A673 (cell line): ENCODE measurements around the gene TIMP4.

Experiments used
- EZH2 ChIP-seq: fragments of 200-600 bp; sonication (generic); IDR thresholded peaks from 2 replicates; pipeline ENCODE4 v1.6.1; 2017; ENCODE audit warnings: borderline replicate concordance, low read depth, mild to moderate bottlenecking, mixed read lengths, antibody characterized with exemption, low read length; ENCODE audit not compliant: poor library complexity, severe bottlenecking
- TF ChIP-seq, protein P1 (sequence below): fragments of 300-800, 200-600 bp; sonication (generic); conservative IDR thresholded peaks from 2 replicates; pipeline ENCODE4 v1.5.1; 2017; ENCODE audit warnings: low read depth, mild to moderate bottlenecking, antibody characterized with exemption, low read length, moderate library complexity, mixed read lengths

DNA sequence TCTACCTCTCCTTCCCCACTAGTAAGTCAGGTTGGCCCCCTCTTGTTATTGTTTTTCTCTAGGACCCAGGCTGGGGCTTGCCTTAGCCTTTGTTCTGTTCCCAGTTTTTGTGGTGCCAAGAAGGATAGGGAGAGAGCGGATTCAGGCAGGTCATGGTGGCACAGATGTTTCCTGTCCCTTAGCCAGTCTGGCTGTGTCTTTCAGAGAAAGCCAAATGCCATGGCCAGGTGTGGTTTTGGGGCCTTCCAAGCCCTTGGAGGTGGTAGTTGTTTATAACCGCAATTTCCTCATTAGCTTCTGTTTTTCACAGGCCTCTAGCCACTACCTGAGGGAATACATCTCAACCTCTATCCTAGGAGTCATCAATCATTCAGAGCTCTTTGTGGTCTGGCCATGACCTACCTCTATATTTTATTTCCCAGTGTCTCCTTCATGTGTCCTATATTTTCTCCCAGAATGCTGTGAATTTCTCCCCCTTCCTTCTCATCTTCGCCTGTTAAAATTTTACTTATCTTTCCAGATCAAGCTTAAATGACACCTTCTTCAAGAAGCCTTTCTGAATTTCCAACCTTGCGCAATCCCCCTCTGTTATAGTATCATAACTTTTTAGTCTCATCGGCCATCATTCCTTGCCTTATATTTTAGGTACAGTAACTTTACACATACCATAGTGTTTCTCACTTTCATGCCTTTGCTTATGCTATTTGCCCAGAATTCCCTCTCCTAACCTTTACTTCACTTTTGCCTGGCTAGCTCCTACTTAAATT, 38.2 kb downstream of the TIMP4 start:
- no peak for TF ChIP-seq EZH2
- TF ChIP-seq, protein P1, sequence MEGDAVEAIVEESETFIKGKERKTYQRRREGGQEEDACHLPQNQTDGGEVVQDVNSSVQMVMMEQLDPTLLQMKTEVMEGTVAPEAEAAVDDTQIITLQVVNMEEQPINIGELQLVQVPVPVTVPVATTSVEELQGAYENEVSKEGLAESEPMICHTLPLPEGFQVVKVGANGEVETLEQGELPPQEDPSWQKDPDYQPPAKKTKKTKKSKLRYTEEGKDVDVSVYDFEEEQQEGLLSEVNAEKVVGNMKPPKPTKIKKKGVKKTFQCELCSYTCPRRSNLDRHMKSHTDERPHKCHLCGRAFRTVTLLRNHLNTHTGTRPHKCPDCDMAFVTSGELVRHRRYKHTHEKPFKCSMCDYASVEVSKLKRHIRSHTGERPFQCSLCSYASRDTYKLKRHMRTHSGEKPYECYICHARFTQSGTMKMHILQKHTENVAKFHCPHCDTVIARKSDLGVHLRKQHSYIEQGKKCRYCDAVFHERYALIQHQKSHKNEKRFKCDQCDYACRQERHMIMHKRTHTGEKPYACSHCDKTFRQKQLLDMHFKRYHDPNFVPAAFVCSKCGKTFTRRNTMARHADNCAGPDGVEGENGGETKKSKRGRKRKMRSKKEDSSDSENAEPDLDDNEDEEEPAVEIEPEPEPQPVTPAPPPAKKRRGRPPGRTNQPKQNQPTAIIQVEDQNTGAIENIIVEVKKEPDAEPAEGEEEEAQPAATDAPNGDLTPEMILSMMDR: no peak
